K562 (cell line): Measurements from ENCODE around the gene ARHGAP24. TPM values are rescaled to one million over a fixed set of nuclear protein-coding genes. Genes with fewer than 3 reads are reported as not detected.
A peak's percentile ranks its signal among the peaks of the same experiment; 100 is the strongest.

ENCODE experiments used
- ARID1B ChIP-seq: fragments of 450-650 bp; IDR thresholded peaks from 2 replicates; pipeline ENCODE4 v1.6.1; 2016; ENCODE audit warnings: antibody characterized with exemption, mild to moderate bottlenecking, inconsistent platforms
- CBFA2T3 ChIP-seq: fragments of 450-650 bp; IDR thresholded peaks from 2 replicates; pipeline ENCODE4 v1.6.1; 2017
- CBX8 ChIP-seq: fragments of 200-600 bp; sonication (generic); IDR thresholded peaks from 2 replicates; pipeline ENCODE4 v1.6.1; 2012; ENCODE audit warnings: borderline replicate concordance, mixed run types, low read depth, mild to moderate bottlenecking, moderate library complexity, mixed read lengths, low read length, control low read depth, inconsistent platforms; ENCODE audit not compliant: poor library complexity, severe bottlenecking; ENCODE audit errors: extremely low read depth
- CREM ChIP-seq: IDR thresholded peaks from 2 replicates; pipeline ENCODE4 v1.6.1; 2014; ENCODE audit warnings: antibody characterized with exemption, low read depth
- ELF2 ChIP-seq: fragments of 250-450 bp; sonication (Bioruptor Pico); IDR thresholded peaks from 2 replicates; pipeline ENCODE4 v1.5.0; 2021; ENCODE audit warnings: mild to moderate bottlenecking
- HMGN3 ChIP-seq: IDR thresholded peaks from 2 replicates; pipeline ENCODE4 v1.6.1; 2011; ENCODE audit warnings: borderline replicate concordance, low read depth, mild to moderate bottlenecking, mixed read lengths, low read length; ENCODE audit not compliant: insufficient read length; ENCODE audit errors: extremely low read depth
- HNRNPL ChIP-seq: fragments of 200-400 bp; formaldehyde crosslinking; IDR thresholded peaks from 2 replicates; pipeline ENCODE4 v1.6.1; 2017; ENCODE audit warnings: low read depth, mild to moderate bottlenecking, low read length
- HSF4 ChIP-seq: fragments of 250-450 bp; sonication (Bioruptor Pico); IDR thresholded peaks from 2 replicates; pipeline ENCODE4 v2.1.2; 2022; ENCODE audit warnings: mild to moderate bottlenecking, moderate library complexity, borderline replicate concordance
- JUNB ChIP-seq: fragments of 450-650 bp; formaldehyde crosslinking; conservative IDR thresholded peaks from 2 replicates; pipeline ENCODE4 v1.4.0; 2020; ENCODE audit warnings: mild to moderate bottlenecking
- PBX2 ChIP-seq, 2 experiments: IDR thresholded peaks in 1 of 2; conservative IDR thresholded peaks in 1 of 2; 2 replicates each; pipeline ENCODE4 v1.6.1; 2016; ENCODE audit warnings: low read depth in 2 of 2, mild to moderate bottlenecking in 1 of 2, missing compliant biosample characterization in 1 of 2, missing genetic modification characterization in 1 of 2, moderate library complexity in 1 of 2
- PHF21A ChIP-seq: fragments of 450-650 bp; IDR thresholded peaks from 2 replicates; pipeline ENCODE4 v1.6.1; 2017; ENCODE audit warnings: low read depth, borderline replicate concordance
- PYGO2 ChIP-seq: fragments of 450-650 bp; IDR thresholded peaks from 2 replicates; pipeline ENCODE4 v1.6.1; 2016; ENCODE audit warnings: mild to moderate bottlenecking, missing genetic modification characterization, moderate library complexity, missing compliant biosample characterization
- RBM17 ChIP-seq: fragments of 200-400 bp; formaldehyde crosslinking; IDR thresholded peaks from 2 replicates; pipeline ENCODE4 v1.6.1; 2017; ENCODE audit warnings: low read depth, mild to moderate bottlenecking, low read length, borderline replicate concordance
- RERE ChIP-seq: sonication (generic); formaldehyde crosslinking; IDR thresholded peaks from 2 replicates; pipeline ENCODE4 v1.8.0; 2023; ENCODE audit warnings: missing genetic modification reagents, mild to moderate bottlenecking, borderline replicate concordance
- SAFB2 ChIP-seq: fragments of 200-400 bp; formaldehyde crosslinking; IDR thresholded peaks from 2 replicates; pipeline ENCODE4 v1.6.1; 2018; ENCODE audit warnings: borderline replicate concordance, low read length, low read depth, moderate library complexity; ENCODE audit not compliant: severe bottlenecking
- SMARCA4 ChIP-seq: fragments of 450-650 bp; IDR thresholded peaks from 2 replicates; pipeline ENCODE4 v1.6.1; 2016
- SRSF9 ChIP-seq: fragments of 200-400 bp; formaldehyde crosslinking; IDR thresholded peaks from 2 replicates; pipeline ENCODE4 v1.6.1; 2017; ENCODE audit warnings: low read depth, low read length, borderline replicate concordance
- SUPT5H ChIP-seq: fragments of 450-650 bp; IDR thresholded peaks from 2 replicates; pipeline ENCODE4 v1.6.1; 2016
- TEAD1 ChIP-seq, 2 experiments: fragments of 450-650 bp in 1 of 2; sonication (generic) in 1 of 2; formaldehyde crosslinking; IDR thresholded peaks; 2 replicates each; pipeline versions ENCODE4 v1.4.0 to v1.8.0; 2020 to 2022; ENCODE audit warnings: mild to moderate bottlenecking in 2 of 2, missing genetic modification reagents in 1 of 2
- ZNF384 ChIP-seq: IDR thresholded peaks from 2 replicates; pipeline ENCODE4 v1.6.1; 2012; ENCODE audit warnings: low read depth, low read length, improper control_type of control experiment
- polyA plus RNA-seq, 8 experiments: library from polyadenylated mRNA; depleted of rRNA in 4 of 8; stranded (reverse) in 5 of 8; unstranded in 3 of 8; fragments of >200 nt; fragmentation: Nextera tagmentation in 2 of 8; fragmentation: Illumina TruSeq in 1 of 8; extraction: Ambion mirVana in 2 of 8; extraction: Trizol in 1 of 8; gene quantifications; 2 replicates each; pipeline versions ENCODE4 v1.2.1 to v1.2.3, GENCODE V29; 2011 to 2014; ENCODE audit warnings: inconsistent platforms in 1 of 8, missing spikeins in 1 of 8
- total RNA-seq, 7 experiments: library from RNA; depleted of rRNA in 6 of 7; stranded (reverse); fragments of >200 nt in 6 of 7; fragmentation: Illumina TruSeq in 2 of 7; extraction: Trizol in 2 of 7; gene quantifications; 2 replicates each; pipeline versions ENCODE4 v1.2.1 to v1.2.3, GENCODE V29; 2011 to 2021; ENCODE audit warnings: low replicate concordance in 1 of 7
- TF ChIP-seq, protein P1 (sequence below): fragments of 250-450 bp; sonication (Bioruptor Pico); IDR thresholded peaks from 2 replicates; pipeline ENCODE4 v1.8.0; 2022; ENCODE audit warnings: moderate library complexity, mild to moderate bottlenecking, inconsistent platforms

ARHGAP24 gene
- total and polyA plus RNA-seq, 9 of the 15 experiments (the other 6 are each of a cell fraction or from before 2014, with no cell fraction given) = 8.0 to 22.6 (median 14.0) TPM

GRCh38 chr4:85725721-85726170 is 250.8 kb downstream of the ARHGAP24 start (continued):
- no peak for TF ChIP-seq PBX2 (CRISPR knock-in tag; IDR thresholded peaks at IDR 0.05; ENCODE audit: low read depth)
- no peak for TF ChIP-seq PBX2 (tag; conservative IDR thresholded peaks at IDR 0.05; ENCODE audit: low read depth)
- no peak for TF ChIP-seq PYGO2 (tag)
- TF ChIP-seq, protein P1, sequence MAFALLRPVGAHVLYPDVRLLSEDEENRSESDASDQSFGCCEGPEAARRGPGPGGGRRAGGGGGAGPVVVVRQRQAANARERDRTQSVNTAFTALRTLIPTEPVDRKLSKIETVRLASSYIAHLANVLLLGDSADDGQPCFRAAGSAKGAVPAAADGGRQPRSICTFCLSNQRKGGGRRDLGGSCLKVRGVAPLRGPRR (CRISPR knock-in tag) = no peak
- TF ChIP-seq CBFA2T3 = peak; percentile 35; the same call in 1 of the 2 replicates
- TF ChIP-seq SRSF9 = no peak
- TF ChIP-seq SUPT5H = no peak
- no peak for TF ChIP-seq HNRNPL
- no peak for TF ChIP-seq TEAD1 (CRISPR knock-in tag; IDR thresholded peaks at IDR 0.05)
- no peak for TF ChIP-seq HSF4 (CRISPR knock-in tag)
- TF ChIP-seq RERE (CRISPR knock-in tag) = no peak
- TF ChIP-seq ZNF384 = no peak
- TF ChIP-seq RBM17 = no peak
- peak; percentile 80 for TF ChIP-seq ARID1B
- TF ChIP-seq PHF21A = no peak
- no peak for TF ChIP-seq ELF2 (CRISPR knock-in tag)
- TF ChIP-seq HMGN3 = no peak
- TF ChIP-seq CREM = peak; percentile 18; the same call in 1 of the 2 replicates
- no peak for TF ChIP-seq CBX8
- TF ChIP-seq JUNB (CRISPR knock-in tag) = no peak
- TF ChIP-seq SMARCA4 = peak; percentile 79
- TF ChIP-seq SAFB2 = no peak
